Stimulated activated CD8-positive, alpha-beta memory T cell treated with anti-CD3 and anti-CD28 coated beads, Interleukin-4, amount 100 ng/mL, for 48 hours (primary cell): ENCODE data around the gene HOXC11.
A peak's percentile ranks its signal among the peaks of the same experiment; 100 is the strongest.

ENCODE experiments used
- DNase-seq: peaks from one replicate; pipeline ENCODE4 v3.0.0-alpha.2; 2020

Gene HOXC11

GRCh38 chr12:54011665-54012532 lies 39.0 kb downstream of the HOXC11 start:
- DNase-seq: no peak

- no peak for DNase-seq
Measured at GRCh38 chr12:54012631-54013409, 39.9 kb downstream of the HOXC11 start.

GRCh38 chr12:54014377-54015017 lies 41.6 kb downstream of the HOXC11 start:
- no peak for DNase-seq

- no peak for DNase-seq
Measured at GRCh38 chr12:54015018-54015931, 42.3 kb downstream of the HOXC11 start.

- DNase-seq: no peak
Measured at GRCh38 chr12:54016051-54016450, 43.1 kb downstream of the HOXC11 start.

- DNase-seq: no peak
Measured at GRCh38 chr12:54016478-54016964, 43.6 kb downstream of the HOXC11 start.

- DNase-seq: no peak
Measured at GRCh38 chr12:54017027-54017788, 44.3 kb downstream of the HOXC11 start.

- peak; percentile 81 for DNase-seq
Measured at GRCh38 chr12:54017878-54018467, 45.0 kb downstream of the HOXC11 start.

- DNase-seq: no peak
Measured at GRCh38 chr12:54018468-54018984, 45.6 kb downstream of the HOXC11 start.

GRCh38 chr12:54019091-54019811 lies 46.3 kb downstream of the HOXC11 start:
- no peak for DNase-seq

GRCh38 chr12:54019924-54020590 lies 47.1 kb downstream of the HOXC11 start:
- DNase-seq: no peak

GRCh38 chr12:54020591-54021405 lies 47.9 kb downstream of the HOXC11 start:
- no peak for DNase-seq

GRCh38 chr12:54021432-54022013 lies 48.6 kb downstream of the HOXC11 start:
- DNase-seq: no peak

GRCh38 chr12:54022960-54023884 lies 50.3 kb downstream of the HOXC11 start:
- DNase-seq: no peak

GRCh38 chr12:54024127-54024526 lies 51.2 kb downstream of the HOXC11 start:
- no peak for DNase-seq

GRCh38 chr12:54024581-54025305 lies 51.8 kb downstream of the HOXC11 start:
- no peak for DNase-seq
